ENCODE data around the gene RFT1. TPM values are rescaled to one million over a fixed set of nuclear protein-coding genes. Genes with fewer than 3 reads are reported as not detected.

The RFT1 gene
- total RNA-seq, 4 donors from 2014 or later = 12.0 to 18.6 (median 14.6) TPM

GRCh38 chr3:53084310-53085001, 45.8 kb downstream of the RFT1 start:
- Histone ChIP-seq H3K4me3 (no peak overlapping the region), H3K27me3 (no peaks in the 10 kb centered on the region), H3K9me3 (no peaks in the 10 kb centered on the region), H3K36me3 (peaks cover 0 to 50% (median 0%) of the 10 kb centered on the region in 3 donors), H3K27ac (no peak overlapping the region), H3K4me1 (peaks cover 0 to 5% (median 0%) of the 10 kb centered on the region in 4 donors)
- DNase-seq (ENCODE audit: low spot score in 2 of 2) = no peak
- WGBS, 2 donors = 67 to 73% methylated on average over 12 of the region's 12 CpGs
- TF ChIP-seq CTCF (IDR thresholded peaks at IDR 0.05) (no peak), EP300 (IDR thresholded peaks at IDR 0.05) (no peak), POLR2A (IDR thresholded peaks at IDR 0.05) (no peak)

- TF ChIP-seq POLR2A (IDR thresholded peaks at IDR 0.05) = no peak
- no peak for TF ChIP-seq EP300 (IDR thresholded peaks at IDR 0.05)
- no peak for TF ChIP-seq CTCF (IDR thresholded peaks at IDR 0.05)
- Histone ChIP-seq H3K36me3 (peaks cover 0 to 48% (median 0%) of the 10 kb centered on the region in 3 donors), H3K27ac (no peak overlapping the region), H3K4me3 (no peak overlapping the region), H3K27me3 (no peaks in the 10 kb centered on the region), H3K9me3 (no peaks in the 10 kb centered on the region), H3K4me1 (peaks cover 0 to 5% (median 0%) of the 10 kb centered on the region in 4 donors)
- 67 to 74% methylated on average over 3 of the region's 3 CpGs for WGBS, 2 donors
- no peak for DNase-seq (ENCODE audit: low spot score in 2 of 2)
These were observed 46.3 kb downstream of the RFT1 start for GRCh38 chr3:53083949-53084309.

- TF ChIP-seq EP300 (IDR thresholded peaks at IDR 0.05) (no peak), POLR2A (IDR thresholded peaks at IDR 0.05) (no peak), CTCF (IDR thresholded peaks at IDR 0.05) (no peak)
- no peaks in the 10 kb centered on the region for H3K9me3 ChIP-seq
- peaks cover 0 to 51% (median 0%) of the 10 kb centered on the region in 3 donors for H3K36me3 ChIP-seq
- no peaks in the 10 kb centered on the region for H3K27me3 ChIP-seq
- no peak overlapping the region for H3K4me3 ChIP-seq
- peak in 1 of 2 donors; percentile 25 for DNase-seq (ENCODE audit: low spot score in 2 of 2)
- no peak overlapping the region for H3K27ac ChIP-seq
- WGBS, 2 donors = 58 to 63% methylated on average over 8 of the region's 8 CpGs
- H3K4me1 ChIP-seq = peaks cover 0 to 5% (median 0%) of the 10 kb centered on the region in 4 donors
These were observed 46.7 kb downstream of the RFT1 start for GRCh38 chr3:53083521-53083920.

- 72 to 81% methylated on average over 8 of the region's 8 CpGs for WGBS, 2 donors
These were observed 47.5 kb downstream of the RFT1 start for GRCh38 chr3:53082736-53083135.

More at GRCh38 chr3:53082736-53083135, 47.5 kb downstream of the RFT1 start:
- H3K4me3 ChIP-seq = no peak overlapping the region
- TF ChIP-seq CTCF (IDR thresholded peaks at IDR 0.05) (no peak), POLR2A (IDR thresholded peaks at IDR 0.05) (no peak), EP300 (IDR thresholded peaks at IDR 0.05) (no peak)
- H3K9me3 ChIP-seq = no peaks in the 10 kb centered on the region
- no peaks in the 10 kb centered on the region for H3K27me3 ChIP-seq
- no peak overlapping the region for H3K27ac ChIP-seq
- H3K4me1 ChIP-seq = peaks cover 0 to 5% (median 0%) of the 10 kb centered on the region in 4 donors
- peaks cover 0 to 48% (median 0%) of the 10 kb centered on the region in 3 donors for H3K36me3 ChIP-seq
- DNase-seq (ENCODE audit: low spot score in 2 of 2) = no peak
